SK-N-SH (cell line): Measurements from ENCODE around the gene MVB12B. TPM values are rescaled to one million over a fixed set of nuclear protein-coding genes. Genes with fewer than 3 reads are reported as not detected.

Experiments used
- CTCF ChIA-PET: fragments of 300-600, 350-600 bp; formaldehyde crosslinking; extraction: SDS; loops from one replicate; lab custom pipeline; 2021; lab: Yijun Ruan, JAX
- POLR2A ChIA-PET: fragments of 350-600 bp; sonication (Branson Sonifier 250); formaldehyde crosslinking; extraction: SDS; loops from one replicate; lab custom pipeline; 2020; ENCODE audit warnings: antibody characterized with exemption, inconsistent platforms; lab: Yijun Ruan, JAX
- DNase-seq: peaks from one replicate; pipeline ENCODE4 v3.0.0; 2012
- H2AFZ ChIP-seq: fragments of 200-600 bp; sonication (generic); 2 replicates; pipeline ENCODE4 v1.8.1; 2016; ENCODE audit warnings: antibody characterized with exemption, mild to moderate bottlenecking, low read depth
- H3F3A ChIP-seq: fragments of 200-600 bp; sonication (generic); replicated peaks from 2 replicates; pipeline ENCODE3; 2016; ENCODE audit warnings: antibody characterized with exemption, mild to moderate bottlenecking; ENCODE audit not compliant: insufficient read depth
- H3K27ac ChIP-seq, 2 experiments: fragments of 200-500 bp in 1 of 2; fragments of 200-600 bp in 1 of 2; sonication (Bioruptor generic) in 1 of 2; sonication (generic), shearing (Covaris generic) in 1 of 2; 2 replicates each; pipeline versions ENCODE4 v1.5.1 to v1.6.1; 2014 to 2016; ENCODE audit warnings: low read depth in 2 of 2, inconsistent platforms in 1 of 2, low read length in 1 of 2, mild to moderate bottlenecking in 1 of 2, mixed read lengths in 1 of 2
- H3K27me3 ChIP-seq: fragments of 200-600 bp; sonication (generic), shearing (Covaris generic); 2 replicates; pipeline ENCODE4 v1.6.1; 2016; ENCODE audit warnings: mixed run types; ENCODE audit not compliant: insufficient read depth
- H3K36me3 ChIP-seq, 2 experiments: fragments of 200-500 bp in 1 of 2; fragments of 200-600 bp in 1 of 2; sonication (Bioruptor generic) in 1 of 2; sonication (generic) in 1 of 2; replicated peaks in 1 of 2; 2 replicates each; pipeline versions ENCODE3 to v1.5.1; 2014 to 2016; ENCODE audit warnings: low read length in 1 of 2, mild to moderate bottlenecking in 1 of 2; ENCODE audit not compliant: insufficient read depth in 2 of 2, control insufficient read depth in 1 of 2
- H3K4me1 ChIP-seq, 2 experiments: fragments of 200-500 bp in 1 of 2; fragments of 200-600 bp in 1 of 2; sonication (Bioruptor generic) in 1 of 2; sonication (generic), shearing (Covaris generic) in 1 of 2; 2 replicates each; pipeline versions ENCODE4 v1.5.1 to v1.6.1; 2014 to 2016; ENCODE audit warnings: low read depth in 1 of 2, low read length in 1 of 2, mixed run types in 1 of 2; ENCODE audit not compliant: insufficient read depth in 2 of 2, control insufficient read depth in 1 of 2
- H3K4me2 ChIP-seq: fragments of 200-600 bp; sonication (generic), shearing (Covaris generic); 2 replicates; pipeline ENCODE4 v1.6.1; 2017; ENCODE audit warnings: mixed run types
- H3K4me3 ChIP-seq, 2 experiments: fragments of 200-500 bp in 1 of 2; fragments of 200-600 bp in 1 of 2; sonication (Bioruptor generic) in 1 of 2; sonication (generic), shearing (Covaris generic) in 1 of 2; 2 replicates each; pipeline versions ENCODE4 v1.5.1 to v1.8.1; 2014 to 2016; ENCODE audit warnings: low read depth in 2 of 2, inconsistent platforms in 1 of 2, low read length in 1 of 2, mild to moderate bottlenecking in 1 of 2, mixed read lengths in 1 of 2, moderate library complexity in 1 of 2
- H3K79me2 ChIP-seq: fragments of 200-600 bp; sonication (generic); 2 replicates; pipeline ENCODE4 v1.8.1; 2017; ENCODE audit warnings: mild to moderate bottlenecking; ENCODE audit not compliant: insufficient read depth
- H3K9ac ChIP-seq: fragments of 200-600 bp; sonication (generic); 2 replicates; pipeline ENCODE4 v1.6.1; 2017; ENCODE audit warnings: mixed run types
- H3K9me2 ChIP-seq: fragments of 200-600 bp; sonication (generic); 2 replicates; pipeline ENCODE4 v1.6.1; 2017; ENCODE audit warnings: mixed run types
- H3K9me3 ChIP-seq: fragments of 200-600 bp; sonication (generic); 2 replicates; pipeline ENCODE4 v1.6.1; 2017; ENCODE audit warnings: mixed run types, mild to moderate bottlenecking, moderate library complexity
- H4K20me1 ChIP-seq: fragments of 200-600 bp; sonication (generic); 2 replicates; pipeline ENCODE4 v1.6.1; 2017; ENCODE audit warnings: mild to moderate bottlenecking, mixed run types; ENCODE audit not compliant: insufficient read depth
- CHD2 ChIP-seq: fragments of 150-350 bp; IDR thresholded peaks from 2 replicates; pipeline ENCODE4 v1.6.1; 2018; ENCODE audit warnings: low read length; ENCODE audit not compliant: partially characterized antibody
- ELF1 ChIP-seq: IDR thresholded peaks from 2 replicates; pipeline ENCODE4 v1.4.0; 2012
- EP300 ChIP-seq, 2 experiments: IDR thresholded peaks; 2 replicates each; pipeline versions ENCODE4 v1.4.0 to v1.6.1; 2012; ENCODE audit warnings: borderline replicate concordance in 1 of 2, low read depth in 1 of 2, low read length in 1 of 2
- FOSL2 ChIP-seq: IDR thresholded peaks from 2 replicates; pipeline ENCODE4 v1.4.0; 2012; ENCODE audit warnings: low read depth, mild to moderate bottlenecking, moderate library complexity, borderline replicate concordance
- FOXJ3 ChIP-seq: sonication (generic); formaldehyde crosslinking; IDR thresholded peaks from 2 replicates; pipeline ENCODE4 v1.5.1; 2020; ENCODE audit warnings: mild to moderate bottlenecking, missing genetic modification reagents
- NFIC ChIP-seq: IDR thresholded peaks from 2 replicates; pipeline ENCODE4 v1.4.0; 2012; ENCODE audit warnings: borderline replicate concordance
- NRF1 ChIP-seq: IDR thresholded peaks from 2 replicates; pipeline ENCODE4 v1.6.1; 2012; ENCODE audit warnings: low read depth, mild to moderate bottlenecking, low read length
- RAD21 ChIP-seq: IDR thresholded peaks from 2 replicates; pipeline ENCODE4 v1.6.1; 2012; ENCODE audit warnings: mild to moderate bottlenecking, low read length
- SIN3A ChIP-seq: IDR thresholded peaks from 2 replicates; pipeline ENCODE4 v1.6.1; 2012; ENCODE audit warnings: low read depth, mild to moderate bottlenecking, low read length, moderate library complexity, borderline replicate concordance
- SMC3 ChIP-seq: IDR thresholded peaks from 2 replicates; pipeline ENCODE4 v1.6.1; 2012; ENCODE audit warnings: low read depth, low read length, improper control_type of control experiment
- TAF1 ChIP-seq: IDR thresholded peaks from 2 replicates; pipeline ENCODE4 v1.6.1; 2012; ENCODE audit warnings: low read depth, mild to moderate bottlenecking, low read length, moderate library complexity, borderline replicate concordance
- TCF12 ChIP-seq: IDR thresholded peaks from 2 replicates; pipeline ENCODE4 v1.4.0; 2012
- TEAD4 ChIP-seq: IDR thresholded peaks from 2 replicates; pipeline ENCODE4 v1.4.0; 2012; ENCODE audit warnings: mild to moderate bottlenecking, borderline replicate concordance; ENCODE audit not compliant: insufficient read depth
- WGBS: methylation state at CpG from one replicate; pipeline ENCODE4 v1.1.6; 2017; ENCODE audit warnings: low lambda C conversion rate; 5-methylcytosine and 5-hydroxymethylcytosine counted together
- polyA plus RNA-seq, 3 experiments: library from polyadenylated mRNA; depleted of rRNA; stranded (reverse); fragments of >200 nt; gene quantifications; 2 replicates each; pipeline ENCODE4 v1.2.3, GENCODE V29; 2012
- TF ChIP-seq, protein P1 (sequence below): IDR thresholded peaks from 2 replicates; pipeline ENCODE4 v1.6.1; 2012; ENCODE audit warnings: mild to moderate bottlenecking, low read depth, low read length, moderate library complexity
- TF ChIP-seq, protein P2 (sequence below): IDR thresholded peaks from 2 replicates; pipeline ENCODE4 v1.4.0; 2012; ENCODE audit warnings: low read depth, borderline replicate concordance
- TF ChIP-seq, protein P3 (sequence below): fragments of 200-600 bp; sonication (generic); IDR thresholded peaks from 2 replicates; pipeline ENCODE4 v1.6.1; 2017; ENCODE audit warnings: antibody characterized with exemption, mild to moderate bottlenecking, moderate library complexity
- TF ChIP-seq, protein P4 (sequence below): IDR thresholded peaks from 2 replicates; pipeline ENCODE4; 2012

Gene MVB12B
- polyA plus RNA-seq, 1 of the 3 experiments (the other 2 are of a cell fraction), result 5.1 TPM

DNA sequence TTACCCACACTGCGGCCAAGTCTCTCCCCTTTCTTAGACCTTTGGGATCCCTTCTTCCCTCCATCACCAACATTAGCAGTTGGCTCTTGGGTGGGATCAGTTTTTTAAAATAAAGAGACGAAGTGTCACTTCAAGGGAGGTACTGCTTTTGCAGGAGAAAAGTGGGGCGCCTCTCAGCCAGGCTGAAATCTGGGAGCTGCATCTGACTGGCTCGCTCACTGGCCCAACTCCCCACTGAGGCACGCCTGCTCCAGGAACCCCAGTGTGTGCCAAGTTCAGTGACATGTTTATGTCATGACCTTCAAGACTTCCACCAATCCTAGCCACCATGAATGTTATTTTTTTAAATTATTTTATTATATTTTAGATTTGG lies 130.5 kb downstream of the MVB12B start:
- Histone ChIP-seq H3K9me3 (no peaks in the 10 kb centered on the region), H3K27me3 (no peaks in the 10 kb centered on the region), H3K9ac (no peak overlapping the region), H3K9me2 (no peaks in the 10 kb centered on the region), H3K4me1 (no peaks in the 10 kb centered on the region; a peak in 1 of 4 replicates), H3K4me3 (no peak overlapping the region), H4K20me1 (no peaks in the 10 kb centered on the region), H3K79me2 (no peaks in the 10 kb centered on the region), H3F3A (no peaks in the 10 kb centered on the region), H2AFZ (no peak overlapping the region), H3K36me3 (peaks cover 0 to 2% of the 10 kb centered on the region in 2 experiments), H3K4me2 (no peak overlapping the region), H3K27ac (no peak overlapping the region)
- 95% methylated on average over 5 of the region's 5 CpGs for WGBS
- ChIA-PET POLR2A (no interaction called here), CTCF (interaction anchor here (1.3 to 3.0 kb wide), 3 partner anchors 34 to 100 kb away, joined by 4 to 13 read pairs (median 5); no protein-coding TSS in a partner anchor)
- no peak for DNase-seq
- no peak for TF ChIP-seq FOSL2
- TF ChIP-seq RAD21, result no peak
- TF ChIP-seq TCF12, result no peak
- TF ChIP-seq ELF1, result no peak
- TF ChIP-seq TEAD4, result no peak
- TF ChIP-seq, protein P1, sequence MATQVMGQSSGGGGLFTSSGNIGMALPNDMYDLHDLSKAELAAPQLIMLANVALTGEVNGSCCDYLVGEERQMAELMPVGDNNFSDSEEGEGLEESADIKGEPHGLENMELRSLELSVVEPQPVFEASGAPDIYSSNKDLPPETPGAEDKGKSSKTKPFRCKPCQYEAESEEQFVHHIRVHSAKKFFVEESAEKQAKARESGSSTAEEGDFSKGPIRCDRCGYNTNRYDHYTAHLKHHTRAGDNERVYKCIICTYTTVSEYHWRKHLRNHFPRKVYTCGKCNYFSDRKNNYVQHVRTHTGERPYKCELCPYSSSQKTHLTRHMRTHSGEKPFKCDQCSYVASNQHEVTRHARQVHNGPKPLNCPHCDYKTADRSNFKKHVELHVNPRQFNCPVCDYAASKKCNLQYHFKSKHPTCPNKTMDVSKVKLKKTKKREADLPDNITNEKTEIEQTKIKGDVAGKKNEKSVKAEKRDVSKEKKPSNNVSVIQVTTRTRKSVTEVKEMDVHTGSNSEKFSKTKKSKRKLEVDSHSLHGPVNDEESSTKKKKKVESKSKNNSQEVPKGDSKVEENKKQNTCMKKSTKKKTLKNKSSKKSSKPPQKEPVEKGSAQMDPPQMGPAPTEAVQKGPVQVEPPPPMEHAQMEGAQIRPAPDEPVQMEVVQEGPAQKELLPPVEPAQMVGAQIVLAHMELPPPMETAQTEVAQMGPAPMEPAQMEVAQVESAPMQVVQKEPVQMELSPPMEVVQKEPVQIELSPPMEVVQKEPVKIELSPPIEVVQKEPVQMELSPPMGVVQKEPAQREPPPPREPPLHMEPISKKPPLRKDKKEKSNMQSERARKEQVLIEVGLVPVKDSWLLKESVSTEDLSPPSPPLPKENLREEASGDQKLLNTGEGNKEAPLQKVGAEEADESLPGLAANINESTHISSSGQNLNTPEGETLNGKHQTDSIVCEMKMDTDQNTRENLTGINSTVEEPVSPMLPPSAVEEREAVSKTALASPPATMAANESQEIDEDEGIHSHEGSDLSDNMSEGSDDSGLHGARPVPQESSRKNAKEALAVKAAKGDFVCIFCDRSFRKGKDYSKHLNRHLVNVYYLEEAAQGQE, result no peak
- TF ChIP-seq CHD2, result no peak
- no peak for TF ChIP-seq NRF1
- TF ChIP-seq EP300 (IDR thresholded peaks at IDR 0.05; ENCODE audit: borderline replicate concordance in 1 of 2, low read depth in 1 of 2, low read length in 1 of 2), result no peak
- TF ChIP-seq FOXJ3, result no peak
- TF ChIP-seq, protein P2, sequence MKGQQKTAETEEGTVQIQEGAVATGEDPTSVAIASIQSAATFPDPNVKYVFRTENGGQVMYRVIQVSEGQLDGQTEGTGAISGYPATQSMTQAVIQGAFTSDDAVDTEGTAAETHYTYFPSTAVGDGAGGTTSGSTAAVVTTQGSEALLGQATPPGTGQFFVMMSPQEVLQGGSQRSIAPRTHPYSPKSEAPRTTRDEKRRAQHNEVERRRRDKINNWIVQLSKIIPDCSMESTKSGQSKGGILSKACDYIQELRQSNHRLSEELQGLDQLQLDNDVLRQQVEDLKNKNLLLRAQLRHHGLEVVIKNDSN, result no peak
- no peak for TF ChIP-seq SMC3
- TF ChIP-seq, protein P3, sequence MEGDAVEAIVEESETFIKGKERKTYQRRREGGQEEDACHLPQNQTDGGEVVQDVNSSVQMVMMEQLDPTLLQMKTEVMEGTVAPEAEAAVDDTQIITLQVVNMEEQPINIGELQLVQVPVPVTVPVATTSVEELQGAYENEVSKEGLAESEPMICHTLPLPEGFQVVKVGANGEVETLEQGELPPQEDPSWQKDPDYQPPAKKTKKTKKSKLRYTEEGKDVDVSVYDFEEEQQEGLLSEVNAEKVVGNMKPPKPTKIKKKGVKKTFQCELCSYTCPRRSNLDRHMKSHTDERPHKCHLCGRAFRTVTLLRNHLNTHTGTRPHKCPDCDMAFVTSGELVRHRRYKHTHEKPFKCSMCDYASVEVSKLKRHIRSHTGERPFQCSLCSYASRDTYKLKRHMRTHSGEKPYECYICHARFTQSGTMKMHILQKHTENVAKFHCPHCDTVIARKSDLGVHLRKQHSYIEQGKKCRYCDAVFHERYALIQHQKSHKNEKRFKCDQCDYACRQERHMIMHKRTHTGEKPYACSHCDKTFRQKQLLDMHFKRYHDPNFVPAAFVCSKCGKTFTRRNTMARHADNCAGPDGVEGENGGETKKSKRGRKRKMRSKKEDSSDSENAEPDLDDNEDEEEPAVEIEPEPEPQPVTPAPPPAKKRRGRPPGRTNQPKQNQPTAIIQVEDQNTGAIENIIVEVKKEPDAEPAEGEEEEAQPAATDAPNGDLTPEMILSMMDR, result no peak
- no peak for TF ChIP-seq SIN3A
- TF ChIP-seq TAF1, result no peak
- no peak for TF ChIP-seq NFIC
- TF ChIP-seq, protein P4, sequence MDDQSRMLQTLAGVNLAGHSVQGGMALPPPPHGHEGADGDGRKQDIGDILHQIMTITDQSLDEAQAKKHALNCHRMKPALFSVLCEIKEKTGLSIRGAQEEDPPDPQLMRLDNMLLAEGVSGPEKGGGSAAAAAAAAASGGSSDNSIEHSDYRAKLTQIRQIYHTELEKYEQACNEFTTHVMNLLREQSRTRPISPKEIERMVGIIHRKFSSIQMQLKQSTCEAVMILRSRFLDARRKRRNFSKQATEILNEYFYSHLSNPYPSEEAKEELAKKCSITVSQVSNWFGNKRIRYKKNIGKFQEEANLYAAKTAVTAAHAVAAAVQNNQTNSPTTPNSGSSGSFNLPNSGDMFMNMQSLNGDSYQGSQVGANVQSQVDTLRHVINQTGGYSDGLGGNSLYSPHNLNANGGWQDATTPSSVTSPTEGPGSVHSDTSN, result no peak
